LNCaP clone FGC (cell line): ENCODE measurements around the gene ELK3.

Source experiments
- DNase-seq: peaks from one replicate; pipeline ENCODE4 v3.0.0-alpha.2; 2011; ENCODE audit warnings: low read depth
- H3K4me3 ChIP-seq: 2 replicates; pipeline ENCODE4 v1.5.1; 2011; ENCODE audit warnings: mild to moderate bottlenecking, low read depth, low read length, control low read depth
- TF ChIP-seq, protein P1 (sequence below): IDR thresholded peaks from 2 replicates; pipeline ENCODE4 v1.5.1; 2012; ENCODE audit warnings: mild to moderate bottlenecking; ENCODE audit not compliant: control insufficient read depth, insufficient read depth; ENCODE audit errors: extremely low read depth

Gene ELK3

DNA sequence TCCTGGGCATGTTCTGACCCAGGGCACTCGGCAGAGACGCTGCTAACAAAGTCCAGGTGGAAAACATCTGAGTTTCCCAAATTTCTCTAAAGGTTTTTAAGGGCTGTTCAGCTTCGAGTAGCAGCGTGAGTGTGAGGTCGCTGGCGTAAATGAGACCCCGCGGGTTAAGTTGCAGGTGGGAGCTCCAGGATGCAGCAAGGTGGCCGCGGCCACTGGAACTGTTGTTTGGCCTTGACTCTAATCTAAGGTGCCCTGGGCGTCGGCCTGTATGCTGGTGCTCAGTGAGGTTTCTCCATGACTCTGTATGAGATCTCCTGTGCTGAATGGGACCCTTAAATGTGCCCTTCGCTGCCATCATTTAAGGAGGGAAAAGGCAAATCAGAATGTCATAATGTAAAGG is 50.7 kb downstream of the ELK3 start:
- TF ChIP-seq, protein P1, sequence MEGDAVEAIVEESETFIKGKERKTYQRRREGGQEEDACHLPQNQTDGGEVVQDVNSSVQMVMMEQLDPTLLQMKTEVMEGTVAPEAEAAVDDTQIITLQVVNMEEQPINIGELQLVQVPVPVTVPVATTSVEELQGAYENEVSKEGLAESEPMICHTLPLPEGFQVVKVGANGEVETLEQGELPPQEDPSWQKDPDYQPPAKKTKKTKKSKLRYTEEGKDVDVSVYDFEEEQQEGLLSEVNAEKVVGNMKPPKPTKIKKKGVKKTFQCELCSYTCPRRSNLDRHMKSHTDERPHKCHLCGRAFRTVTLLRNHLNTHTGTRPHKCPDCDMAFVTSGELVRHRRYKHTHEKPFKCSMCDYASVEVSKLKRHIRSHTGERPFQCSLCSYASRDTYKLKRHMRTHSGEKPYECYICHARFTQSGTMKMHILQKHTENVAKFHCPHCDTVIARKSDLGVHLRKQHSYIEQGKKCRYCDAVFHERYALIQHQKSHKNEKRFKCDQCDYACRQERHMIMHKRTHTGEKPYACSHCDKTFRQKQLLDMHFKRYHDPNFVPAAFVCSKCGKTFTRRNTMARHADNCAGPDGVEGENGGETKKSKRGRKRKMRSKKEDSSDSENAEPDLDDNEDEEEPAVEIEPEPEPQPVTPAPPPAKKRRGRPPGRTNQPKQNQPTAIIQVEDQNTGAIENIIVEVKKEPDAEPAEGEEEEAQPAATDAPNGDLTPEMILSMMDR, result no peak
- H3K4me3 ChIP-seq, result no peak overlapping the region
- DNase-seq, result no peak

DNA sequence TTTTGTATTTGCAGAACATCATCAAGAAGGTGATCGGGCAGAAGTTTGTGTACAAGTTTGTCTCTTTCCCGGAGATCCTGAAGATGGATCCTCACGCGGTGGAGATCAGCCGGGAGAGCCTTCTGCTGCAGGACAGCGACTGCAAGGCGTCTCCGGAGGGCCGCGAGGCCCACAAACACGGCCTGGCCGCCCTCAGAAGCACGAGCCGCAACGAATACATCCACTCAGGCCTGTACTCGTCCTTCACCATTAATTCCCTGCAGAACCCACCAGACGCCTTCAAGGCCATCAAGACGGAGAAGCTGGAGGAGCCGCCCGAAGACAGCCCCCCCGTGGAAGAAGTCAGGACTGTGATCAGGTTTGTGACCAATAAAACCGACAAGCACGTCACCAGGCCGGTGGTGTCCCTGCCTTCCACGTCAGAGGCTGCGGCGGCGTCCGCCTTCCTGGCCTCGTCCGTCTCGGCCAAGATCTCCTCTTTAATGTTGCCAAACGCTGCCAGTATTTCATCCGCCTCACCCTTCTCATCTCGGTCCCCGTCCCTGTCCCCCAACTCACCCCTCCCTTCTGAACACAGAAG is 52.8 kb downstream of the ELK3 start:
- H3K4me3 ChIP-seq, result no peak overlapping the region
- DNase-seq, result no peak
- TF ChIP-seq, protein P1, result no peak

DNA sequence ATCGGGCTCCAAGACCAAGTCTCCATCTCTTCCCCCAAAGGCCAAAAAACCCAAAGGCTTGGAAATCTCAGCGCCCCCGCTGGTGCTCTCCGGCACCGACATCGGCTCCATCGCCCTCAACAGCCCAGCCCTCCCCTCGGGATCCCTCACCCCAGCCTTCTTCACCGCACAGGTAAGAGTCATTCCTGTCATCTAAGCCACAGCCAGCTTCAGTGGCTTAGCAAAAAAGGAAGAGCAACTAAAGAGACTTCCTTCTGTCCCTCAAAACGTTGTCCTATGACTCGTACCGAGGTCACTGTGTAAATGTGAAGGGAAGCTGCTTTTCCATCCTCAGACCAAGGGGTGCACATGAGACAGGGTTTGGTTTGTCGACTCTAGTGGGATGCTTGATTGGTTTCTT is 53.4 kb downstream of the ELK3 start:
- TF ChIP-seq, protein P1, result no peak
- DNase-seq, result no peak
- H3K4me3 ChIP-seq, result no peak overlapping the region

DNA sequence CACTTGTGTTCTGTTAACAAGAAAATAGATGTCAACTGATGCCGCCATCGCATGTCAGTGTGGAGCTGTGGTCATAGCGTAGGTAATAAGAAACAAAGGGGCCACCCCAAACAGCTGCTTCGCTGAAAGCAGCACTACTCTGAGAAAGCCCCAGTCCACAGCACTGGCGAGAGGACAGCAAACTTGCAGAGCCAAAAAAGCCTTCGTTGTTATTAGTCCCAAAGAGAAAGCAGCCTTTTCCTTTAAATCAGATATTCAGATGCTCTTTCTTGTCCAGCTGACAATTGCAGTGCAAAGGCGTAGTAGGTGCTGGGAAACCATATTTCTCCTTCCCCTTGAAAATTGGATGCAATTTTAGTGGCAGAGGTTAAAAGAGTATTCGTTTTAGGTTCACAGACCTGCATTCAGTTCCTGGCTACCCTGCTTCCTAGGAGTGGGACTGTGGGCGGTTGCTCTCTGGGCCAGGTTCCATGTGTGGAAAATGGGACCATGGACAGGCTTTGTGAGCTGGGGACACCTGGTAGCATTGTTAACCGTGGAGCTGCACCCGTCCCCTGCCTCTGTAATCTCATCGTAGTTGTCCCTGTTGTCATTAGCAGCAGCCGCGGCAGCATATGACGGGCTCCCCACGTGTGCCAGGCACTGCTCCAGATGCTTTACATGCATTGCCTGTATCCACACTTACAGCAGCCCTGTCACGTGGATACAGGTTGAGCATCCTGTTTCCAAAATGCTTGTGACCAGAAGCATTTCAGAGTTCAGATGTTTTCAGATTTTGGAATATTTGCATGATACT is 54.2 kb downstream of the ELK3 start:
- DNase-seq, result no peak
- TF ChIP-seq, protein P1, result no peak
- H3K4me3 ChIP-seq, result no peak overlapping the region

DNA sequence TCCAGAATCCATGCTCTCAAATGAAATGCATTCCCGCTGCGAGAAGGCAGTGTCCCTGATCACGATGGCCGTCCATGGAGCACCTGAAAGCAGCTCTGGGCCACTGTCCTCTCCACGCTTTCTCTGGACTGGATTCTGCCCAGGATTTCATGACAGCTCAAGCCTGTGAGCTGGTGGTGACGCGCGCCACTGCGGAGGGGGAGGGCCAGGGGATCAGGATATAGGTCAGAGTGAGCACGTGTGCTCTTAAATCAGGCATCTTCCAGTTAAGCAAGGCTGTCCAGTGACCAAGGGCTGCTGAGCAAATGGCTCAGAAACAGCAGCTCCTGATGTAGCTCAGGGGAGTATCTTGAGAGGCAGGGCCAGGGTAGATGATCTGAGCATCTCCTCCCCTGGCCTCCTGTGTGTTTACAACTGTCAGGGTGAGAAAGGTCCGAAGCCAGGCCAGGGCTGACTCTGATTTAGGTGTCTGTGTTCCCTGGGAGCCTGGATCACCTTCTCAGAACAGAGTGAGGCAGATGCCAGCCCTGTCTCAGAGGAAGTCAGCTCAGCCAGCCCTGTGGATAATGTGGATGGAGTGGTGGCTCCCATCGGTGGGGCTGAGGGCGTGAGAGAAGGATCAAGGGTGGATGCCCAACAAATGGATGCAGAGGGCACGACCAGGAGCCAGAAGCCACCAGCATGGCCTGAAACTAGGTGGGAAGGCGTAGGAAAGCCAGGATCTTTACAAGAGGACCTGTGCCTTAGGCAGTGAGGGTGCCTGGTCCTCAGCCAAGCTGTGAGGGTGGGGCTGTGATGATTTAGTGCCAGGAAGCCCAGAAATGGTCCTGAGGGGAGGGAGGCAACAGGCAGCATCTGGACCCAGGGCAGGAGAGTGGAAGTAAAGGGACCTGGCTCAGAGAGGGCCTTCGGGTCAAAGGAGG is 55.3 kb downstream of the ELK3 start:
- no peak for DNase-seq
- no peak overlapping the region for H3K4me3 ChIP-seq
- TF ChIP-seq, protein P1, result no peak

DNA sequence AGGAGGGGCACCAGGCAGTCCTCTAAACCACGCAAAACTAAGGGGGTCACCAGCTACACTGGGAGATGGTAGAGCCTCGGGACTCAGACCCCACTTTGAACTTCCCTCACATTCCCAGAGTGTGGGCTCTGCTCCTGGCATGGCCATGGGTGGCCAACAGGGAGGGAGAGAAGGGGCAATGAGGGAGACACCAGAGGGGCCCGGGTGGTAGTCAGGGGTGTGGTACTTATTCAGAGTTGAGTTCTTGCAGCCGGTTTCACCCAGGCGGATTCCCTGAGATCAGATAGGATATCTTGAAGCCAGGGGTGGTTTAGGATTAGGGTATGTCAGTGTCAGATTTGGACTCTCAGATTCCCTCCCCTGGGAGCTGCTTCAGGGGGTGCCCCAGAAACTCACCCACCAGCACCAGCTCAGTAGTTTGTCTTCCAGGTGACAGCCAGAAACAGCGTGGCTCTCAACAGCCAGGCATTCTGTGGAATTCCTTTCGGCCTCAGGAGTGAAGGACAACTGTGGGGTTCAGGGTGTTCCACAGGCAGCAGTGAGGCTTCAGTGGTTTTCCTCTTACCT is 56.0 kb downstream of the ELK3 start:
- DNase-seq, result no peak
- TF ChIP-seq, protein P1, result no peak
- H3K4me3 ChIP-seq, result no peak overlapping the region
